NB4 (cell line): ENCODE data around the gene MAPRE3.

Experiments
- MYC ChIP-seq: IDR thresholded peaks from 2 replicates; pipeline ENCODE4 v1.6.1; 2011; ENCODE audit warnings: low read depth, low read length
- POLR2A ChIP-seq: IDR thresholded peaks from 2 replicates; pipeline ENCODE4 v1.6.1; 2011; ENCODE audit warnings: mild to moderate bottlenecking; ENCODE audit not compliant: insufficient read length; ENCODE audit errors: extremely low read depth
- TF ChIP-seq, protein P1 (sequence below): IDR thresholded peaks from one replicate; pipeline ENCODE4 v1.5.1; 2012; ENCODE audit warnings: low read depth, low read length

DNA sequence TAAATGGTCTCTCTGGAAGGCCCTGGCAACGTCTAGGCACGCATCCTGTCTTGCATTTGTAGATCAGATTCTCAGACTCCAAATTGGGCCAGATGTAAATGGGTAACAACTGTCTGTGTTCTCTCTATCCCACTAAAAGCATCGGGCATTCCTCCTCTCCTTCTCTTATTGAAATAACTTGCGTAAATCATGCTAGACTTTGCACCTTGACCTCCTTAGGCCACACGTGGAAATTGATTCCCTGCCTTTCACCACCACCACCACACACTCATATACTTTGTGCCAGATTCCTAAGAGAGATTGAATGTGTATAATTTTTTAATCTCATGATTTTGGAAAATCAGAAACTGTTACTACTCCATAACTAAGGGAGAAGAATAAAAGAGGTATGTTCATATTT is 21.3 kb downstream of the MAPRE3 start:
- TF ChIP-seq, protein P1, sequence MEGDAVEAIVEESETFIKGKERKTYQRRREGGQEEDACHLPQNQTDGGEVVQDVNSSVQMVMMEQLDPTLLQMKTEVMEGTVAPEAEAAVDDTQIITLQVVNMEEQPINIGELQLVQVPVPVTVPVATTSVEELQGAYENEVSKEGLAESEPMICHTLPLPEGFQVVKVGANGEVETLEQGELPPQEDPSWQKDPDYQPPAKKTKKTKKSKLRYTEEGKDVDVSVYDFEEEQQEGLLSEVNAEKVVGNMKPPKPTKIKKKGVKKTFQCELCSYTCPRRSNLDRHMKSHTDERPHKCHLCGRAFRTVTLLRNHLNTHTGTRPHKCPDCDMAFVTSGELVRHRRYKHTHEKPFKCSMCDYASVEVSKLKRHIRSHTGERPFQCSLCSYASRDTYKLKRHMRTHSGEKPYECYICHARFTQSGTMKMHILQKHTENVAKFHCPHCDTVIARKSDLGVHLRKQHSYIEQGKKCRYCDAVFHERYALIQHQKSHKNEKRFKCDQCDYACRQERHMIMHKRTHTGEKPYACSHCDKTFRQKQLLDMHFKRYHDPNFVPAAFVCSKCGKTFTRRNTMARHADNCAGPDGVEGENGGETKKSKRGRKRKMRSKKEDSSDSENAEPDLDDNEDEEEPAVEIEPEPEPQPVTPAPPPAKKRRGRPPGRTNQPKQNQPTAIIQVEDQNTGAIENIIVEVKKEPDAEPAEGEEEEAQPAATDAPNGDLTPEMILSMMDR: no peak
- no peak for TF ChIP-seq POLR2A
- no peak for TF ChIP-seq MYC
